ENCODE measurements around the gene NPAS1.

DNA sequence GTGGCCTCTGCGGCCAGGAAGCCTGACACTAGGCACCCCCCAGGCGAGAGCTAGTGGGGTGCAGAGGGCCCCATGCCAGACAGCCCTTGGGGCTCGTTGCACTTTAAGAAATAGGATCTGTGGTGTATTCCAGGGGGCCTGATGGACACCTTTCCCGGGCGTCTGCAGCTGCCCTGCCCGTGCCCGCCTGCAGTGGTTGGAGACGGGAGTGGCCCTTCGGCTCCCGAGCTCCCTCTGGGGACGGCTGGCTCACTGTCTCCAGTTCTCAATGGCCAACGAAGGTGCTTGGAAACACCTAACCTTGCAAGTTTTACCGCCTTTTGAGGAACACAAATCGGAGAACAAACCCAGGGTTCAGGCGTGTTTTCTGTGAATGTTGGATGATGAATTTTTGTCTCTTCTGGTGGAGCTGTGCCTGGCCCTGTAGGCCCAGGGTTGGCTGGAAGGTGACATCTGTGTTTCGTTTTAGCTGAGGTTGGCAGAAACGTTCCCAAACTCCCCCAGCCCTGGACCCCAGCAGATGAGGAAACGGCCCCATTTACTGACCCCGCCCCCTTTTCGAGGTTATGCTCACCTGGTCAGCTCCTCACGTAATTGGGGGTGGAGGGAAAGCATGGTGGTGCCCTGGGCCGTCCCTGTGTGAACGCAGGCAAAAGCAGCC lies 17.4 kb upstream of the NPAS1 start:
- TF ChIP-seq CTCF (IDR thresholded peaks at IDR 0.05; ENCODE audit: poor library complexity) (no peak), EZH2phosphoT487 (IDR thresholded peaks at IDR 0.05; ENCODE audit: low read depth, severe bottlenecking, unreplicated experiment) (no peak)
